GM21723 (cell line): Measurements from ENCODE around the gene DPP3.
"Not testable (repeated sequence)": the region's sequence is repeated elsewhere in the genome, so short reads cannot be mapped to it uniquely, and the experiment has no call there.

Source experiments
- ATAC-seq: cut with Tn5 transposase; IDR thresholded peaks from one replicate; pipeline ENCODE4 v1.9.1; 2021; ENCODE audit warnings: mild to moderate bottlenecking, moderate library complexity; ENCODE audit not compliant: unreplicated experiment

Gene DPP3

GRCh38 chr11:66464116-66464515 lies 16.1 kb upstream of the DPP3 start:
- ATAC-seq, result not testable (repeated sequence)

- ATAC-seq, result no peak
Measured at GRCh38 chr11:66464916-66465315, 15.3 kb upstream of the DPP3 start.

DNA sequence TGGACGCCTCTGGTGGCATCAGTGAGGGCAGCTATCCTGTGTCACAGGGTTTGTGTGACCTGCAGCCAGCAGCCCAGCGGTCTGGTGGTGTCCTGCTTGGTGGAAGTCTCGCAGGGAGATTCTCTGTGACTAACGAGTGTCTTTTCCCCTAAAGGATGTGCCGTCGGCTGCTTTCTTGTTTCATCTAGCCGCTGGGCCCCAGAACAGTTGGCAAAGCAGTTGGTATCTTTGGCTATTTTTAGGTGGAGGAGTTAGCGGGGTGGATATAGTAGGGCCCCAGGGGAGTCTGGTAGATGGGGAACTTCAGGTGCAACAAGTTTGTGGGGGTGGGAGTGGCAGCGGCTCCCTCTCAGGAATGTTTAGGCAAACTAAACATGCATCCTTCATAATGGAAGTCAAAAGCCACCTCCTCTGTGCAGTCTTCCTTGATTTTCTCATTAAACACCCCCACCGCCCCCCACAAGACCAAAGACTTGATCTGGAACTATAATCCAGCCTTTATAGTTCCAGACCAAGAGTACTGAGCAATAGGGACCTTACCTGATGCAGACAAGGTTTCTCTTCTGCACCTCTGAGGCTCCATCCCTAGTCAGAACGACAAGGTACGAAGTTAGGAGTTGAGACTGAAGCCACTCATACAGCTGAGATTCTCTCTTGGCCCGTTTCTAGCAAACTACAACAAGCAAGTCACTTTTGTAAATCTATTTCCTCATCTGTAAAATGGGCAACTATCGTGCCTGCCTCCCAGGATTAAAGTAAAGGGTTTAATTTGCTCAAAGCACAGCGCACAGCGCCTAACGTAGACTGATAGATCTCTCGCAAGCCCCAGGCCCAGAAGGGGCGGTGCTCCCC lies 14.6 kb upstream of the DPP3 start:
- no peak for ATAC-seq

GRCh38 chr11:66466225-66467033 lies 13.8 kb upstream of the DPP3 start, which contains the start of gene PELI3:
PELI3 (plus strand) TSS chr11:66466905; CDS start chr11:66468129, 1,224 bp downstream.
- peak; percentile 68 for ATAC-seq

GRCh38 chr11:66467034-66467659 lies 13.1 kb upstream of the DPP3 start:
- ATAC-seq, result peak; percentile 36

GRCh38 chr11:66467756-66468155 lies 12.5 kb upstream of the DPP3 start:
- no peak for ATAC-seq

GRCh38 chr11:66468691-66469090 lies 11.5 kb upstream of the DPP3 start:
- no peak for ATAC-seq

DNA sequence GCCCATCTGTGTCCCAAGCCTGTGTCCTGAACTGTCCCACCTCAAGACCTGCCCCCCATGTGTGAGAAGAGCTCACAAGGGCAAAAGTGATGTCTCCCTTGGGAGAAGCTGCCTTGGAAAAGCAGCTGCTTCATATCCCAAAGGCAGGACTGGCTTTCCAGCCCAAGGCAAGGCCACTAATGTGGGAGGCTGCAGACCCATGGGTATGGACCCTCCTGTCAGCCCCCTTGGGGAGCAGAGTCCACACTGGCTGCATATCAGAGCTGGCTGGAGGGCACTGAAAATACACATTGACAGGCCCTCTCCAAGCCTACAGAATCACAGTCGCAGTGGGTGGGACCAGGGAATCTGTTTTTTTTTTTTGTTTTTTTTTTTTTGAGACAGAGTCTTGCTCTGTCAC lies 10.8 kb upstream of the DPP3 start:
- ATAC-seq, result no peak

DNA sequence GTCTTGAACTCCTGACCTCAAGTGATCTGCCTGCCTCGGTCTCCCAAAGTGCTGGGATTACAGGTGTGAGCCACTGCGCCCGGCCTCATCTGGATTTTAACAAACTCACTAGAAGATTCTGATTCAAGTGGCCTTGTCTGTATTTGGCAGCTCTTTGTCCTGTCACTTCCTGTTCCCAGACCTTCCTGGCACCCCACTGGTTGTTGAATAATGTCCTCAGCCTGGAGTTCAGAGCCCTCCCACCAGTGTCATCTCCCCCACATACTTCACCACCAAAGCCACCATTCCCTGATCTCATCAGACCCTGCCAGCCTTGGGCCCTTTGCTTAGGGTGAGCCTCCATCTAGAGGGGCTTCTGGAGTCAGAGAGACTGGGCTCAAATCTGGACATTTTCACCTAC lies 10.2 kb upstream of the DPP3 start:
- no peak for ATAC-seq

GRCh38 chr11:66471142-66471541 lies 9.1 kb upstream of the DPP3 start:
- no peak for ATAC-seq

DNA sequence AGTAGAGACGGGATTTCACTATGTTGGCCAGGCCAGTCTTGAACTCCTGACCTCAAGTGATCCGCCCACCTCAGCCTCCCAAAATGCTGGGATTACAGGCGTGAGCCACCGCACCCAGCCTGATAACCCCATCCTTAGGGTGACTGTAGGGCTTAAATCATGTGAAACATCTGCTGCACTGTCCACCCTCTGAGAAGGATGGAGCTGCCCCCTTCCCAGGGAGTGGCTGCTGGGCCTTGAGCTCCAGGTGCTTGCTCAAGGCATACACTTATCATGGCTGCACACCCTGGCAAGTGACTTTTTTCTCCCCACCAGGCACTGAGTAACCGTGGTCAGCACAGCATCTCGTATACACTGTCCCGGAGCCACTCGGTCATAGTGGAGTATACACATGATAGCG lies 8.2 kb upstream of the DPP3 start:
- no peak for ATAC-seq

GRCh38 chr11:66473167-66473566 lies 7.1 kb upstream of the DPP3 start:
- no peak for ATAC-seq

GRCh38 chr11:66473608-66474515 lies 6.4 kb upstream of the DPP3 start:
- no peak for ATAC-seq

- ATAC-seq, result no peak
Measured at GRCh38 chr11:66475349-66476172, 4.7 kb upstream of the DPP3 start.

DNA sequence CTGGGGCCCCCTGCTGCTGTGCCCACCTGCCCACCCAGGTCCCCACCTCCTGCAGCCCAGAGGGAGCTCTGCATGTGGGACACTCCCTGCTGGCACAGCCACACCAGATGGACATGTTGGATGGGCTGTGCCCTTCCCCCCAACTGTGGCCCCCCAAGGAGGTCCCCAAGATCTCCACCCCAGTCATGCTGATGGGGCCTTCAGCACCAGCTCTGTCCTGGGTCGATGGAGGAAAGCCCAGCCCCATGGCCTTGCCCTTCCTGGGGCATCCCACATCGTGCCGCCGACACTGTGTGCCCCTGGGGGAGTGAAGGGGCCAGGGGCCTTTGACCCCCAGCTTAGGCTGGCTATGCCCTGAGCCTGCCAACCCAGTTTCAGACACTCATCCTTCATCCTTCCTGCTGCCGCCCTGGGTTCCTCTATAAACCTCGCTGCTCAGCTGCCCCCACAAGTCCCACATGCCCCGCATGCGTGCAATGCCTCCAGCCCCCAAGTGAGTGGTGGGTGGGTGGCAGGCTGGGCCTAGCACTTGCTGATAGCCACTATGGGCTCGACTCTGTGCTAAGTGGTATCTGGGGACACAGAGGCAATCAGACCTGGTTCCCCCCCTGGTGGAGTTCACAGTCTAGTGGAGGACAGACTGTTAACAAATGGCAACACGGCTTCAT lies 3.9 kb upstream of the DPP3 start:
- ATAC-seq, result no peak

DNA sequence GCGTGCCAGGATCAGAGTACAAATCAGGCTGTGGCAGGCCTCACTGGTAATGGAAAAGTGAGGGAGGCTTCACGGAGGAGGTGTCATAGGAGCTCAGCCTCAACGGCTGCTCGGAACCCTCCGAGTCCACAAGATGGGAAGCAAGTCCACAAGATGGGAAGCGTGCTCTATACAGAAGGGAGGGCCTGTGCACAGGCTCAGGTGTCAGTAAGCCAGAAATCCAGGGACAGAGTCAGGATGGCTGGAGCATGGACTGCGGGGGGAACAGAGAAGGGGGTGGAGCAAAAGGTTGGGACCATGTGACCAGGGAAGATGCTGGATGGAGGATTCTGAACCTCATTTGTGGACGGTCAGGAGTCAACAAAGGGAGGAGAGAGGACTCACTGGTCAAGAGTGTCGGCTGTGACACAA lies 3.4 kb upstream of the DPP3 start:
- ATAC-seq, result no peak

DNA sequence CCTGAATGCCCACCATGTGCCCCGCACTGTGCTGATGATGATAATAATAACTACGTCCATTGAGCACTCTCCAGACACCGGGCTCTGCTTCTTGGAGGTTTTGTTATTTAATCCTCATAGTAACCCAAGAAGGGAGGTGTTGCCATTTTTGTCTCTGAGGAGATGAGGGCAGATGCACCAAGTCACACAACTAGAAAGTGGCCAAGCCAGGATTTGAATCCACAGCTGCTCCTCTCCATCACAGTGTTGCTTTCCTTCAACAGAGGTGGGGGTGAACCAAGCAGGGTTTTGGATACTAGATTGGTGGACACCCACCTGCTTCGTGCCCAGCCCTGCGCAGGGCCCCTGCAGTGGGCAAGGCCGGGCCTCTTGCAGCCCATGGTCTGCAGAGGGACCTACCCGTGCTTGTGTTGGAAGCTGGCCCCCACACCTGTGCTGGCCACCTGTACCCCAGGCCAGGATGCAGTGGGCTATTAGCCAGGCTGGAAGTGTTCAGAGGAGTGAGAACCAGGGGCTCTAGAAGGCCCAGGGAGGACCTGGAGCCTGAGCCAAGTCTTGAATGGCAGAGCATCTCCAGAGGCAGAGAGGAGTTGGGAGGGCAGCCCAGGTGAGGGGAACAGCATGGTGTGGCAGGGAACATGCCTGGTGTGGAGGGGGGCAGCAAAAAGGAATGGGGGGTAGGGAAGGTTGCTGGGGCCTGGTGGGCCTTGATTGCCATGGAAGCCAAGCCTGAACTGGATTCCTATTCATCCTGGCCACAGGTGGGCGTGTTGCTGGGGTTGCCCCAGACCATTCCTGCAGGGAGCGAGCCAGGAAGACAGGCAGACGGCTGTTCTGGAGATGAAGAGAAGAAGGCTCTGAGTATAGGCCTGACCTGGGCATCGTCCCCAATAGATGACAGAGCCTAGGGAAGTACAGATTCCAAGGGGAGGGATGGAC lies 2.7 kb upstream of the DPP3 start:
- ATAC-seq, result no peak
